H54 (cell line): Measurements from ENCODE around the gene CACNG1.

Source experiments
- DNase-seq: peaks from one replicate; pipeline ENCODE4 v3.0.0; 2011; ENCODE audit warnings: low spot score, mixed read lengths; ENCODE audit not compliant: insufficient read length
- FAIRE-seq: peaks from 3 replicates; lab custom pipeline; 2011; peaks lifted over from hg19 to GRCh38; lab: Jason Lieb, UNC
- POLR2A ChIP-seq: IDR thresholded peaks from 2 replicates; pipeline ENCODE4 v1.6.1; 2011; ENCODE audit warnings: low read depth, mild to moderate bottlenecking, low read length

Gene CACNG1, protein sequence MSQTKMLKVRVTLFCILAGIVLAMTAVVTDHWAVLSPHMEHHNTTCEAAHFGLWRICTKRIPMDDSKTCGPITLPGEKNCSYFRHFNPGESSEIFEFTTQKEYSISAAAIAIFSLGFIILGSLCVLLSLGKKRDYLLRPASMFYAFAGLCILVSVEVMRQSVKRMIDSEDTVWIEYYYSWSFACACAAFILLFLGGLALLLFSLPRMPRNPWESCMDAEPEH

GRCh38 chr17:67044016-67044772, at the start of gene CACNG1:
CACNG1 (plus strand) TSS chr17:67044554; CDS start chr17:67044661, 107 bp downstream.
- FAIRE-seq (no peak), DNase-seq (no peak)
- no peak for TF ChIP-seq POLR2A

- TF ChIP-seq POLR2A: no peak
- DNase-seq (no peak), FAIRE-seq (no peak)
Measured at GRCh38 chr17:66994930-66995535, 49.3 kb upstream of the CACNG1 start.

- FAIRE-seq (no peak), DNase-seq (no peak)
- no peak for TF ChIP-seq POLR2A
Measured at GRCh38 chr17:66995944-66996343, 48.4 kb upstream of the CACNG1 start.

DNA sequence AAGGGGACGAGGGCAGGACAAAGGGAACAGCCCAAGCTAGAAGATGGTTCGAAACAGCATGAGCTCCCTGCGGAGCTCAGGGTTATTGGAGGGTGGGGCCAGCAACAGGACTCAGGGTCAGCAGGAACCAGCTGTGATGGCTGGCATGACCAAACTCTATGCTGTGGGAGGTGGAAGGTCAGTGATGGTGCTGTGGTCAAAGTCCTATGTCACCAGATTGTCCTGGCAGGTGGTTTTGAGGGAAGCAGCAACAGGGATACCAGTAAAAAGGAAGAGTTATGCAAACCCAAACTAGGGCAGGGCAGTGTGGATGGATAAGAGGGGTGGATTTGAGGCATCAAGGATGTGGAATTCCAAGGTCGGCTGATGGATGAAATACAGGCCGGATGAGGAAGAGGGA, 47.4 kb upstream of the CACNG1 start:
- FAIRE-seq: no peak
- DNase-seq: no peak
- no peak for TF ChIP-seq POLR2A

- TF ChIP-seq POLR2A: no peak
- FAIRE-seq (no peak), DNase-seq (no peak)
Measured at GRCh38 chr17:67003231-67003630, 41.1 kb upstream of the CACNG1 start.

GRCh38 chr17:67004181-67004580, 40.2 kb upstream of the CACNG1 start:
- no peak for DNase-seq
- FAIRE-seq: no peak
- TF ChIP-seq POLR2A: no peak

DNA sequence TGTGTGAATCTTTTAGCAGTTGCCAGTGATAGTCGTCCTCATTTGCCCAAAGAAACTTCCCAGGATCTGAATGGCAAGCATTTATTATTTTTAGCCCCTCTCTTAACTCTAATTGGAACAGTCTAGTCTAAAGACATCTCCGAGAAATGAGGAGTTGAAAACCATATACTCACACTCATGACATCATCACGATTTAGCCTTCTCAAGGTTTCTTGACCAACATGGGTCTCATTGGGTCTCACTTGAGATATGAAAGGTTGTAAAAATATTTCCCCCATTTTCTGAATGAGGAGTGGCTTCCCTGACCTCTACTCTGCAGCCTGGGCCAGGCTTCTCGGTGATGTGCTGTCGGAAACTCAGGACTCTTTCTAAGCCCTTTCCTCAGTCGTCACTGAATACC, 37.1 kb upstream of the CACNG1 start:
- FAIRE-seq (no peak), DNase-seq (no peak)
- no peak for TF ChIP-seq POLR2A

DNA sequence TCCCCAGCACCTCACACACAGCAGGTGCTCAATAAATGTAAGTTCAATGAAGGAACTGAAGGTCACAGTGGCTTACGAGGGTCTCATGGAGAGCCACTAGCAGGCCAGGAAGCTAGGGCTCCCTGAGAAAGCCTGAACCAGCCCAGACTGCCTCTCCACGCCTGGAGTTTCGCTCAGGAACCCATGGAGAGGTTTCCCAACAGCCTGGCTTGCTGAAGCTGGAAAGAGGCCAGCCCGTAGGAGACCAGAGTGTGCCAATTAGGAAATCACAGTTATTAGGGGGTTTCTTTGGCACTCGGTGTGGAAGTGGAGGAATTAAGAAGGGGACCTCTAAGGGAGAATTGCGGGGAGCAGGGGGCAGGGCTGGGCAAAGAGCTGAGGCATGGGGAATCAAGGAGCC, 36.3 kb upstream of the CACNG1 start:
- TF ChIP-seq POLR2A: no peak
- no peak for FAIRE-seq
- DNase-seq: no peak

DNA sequence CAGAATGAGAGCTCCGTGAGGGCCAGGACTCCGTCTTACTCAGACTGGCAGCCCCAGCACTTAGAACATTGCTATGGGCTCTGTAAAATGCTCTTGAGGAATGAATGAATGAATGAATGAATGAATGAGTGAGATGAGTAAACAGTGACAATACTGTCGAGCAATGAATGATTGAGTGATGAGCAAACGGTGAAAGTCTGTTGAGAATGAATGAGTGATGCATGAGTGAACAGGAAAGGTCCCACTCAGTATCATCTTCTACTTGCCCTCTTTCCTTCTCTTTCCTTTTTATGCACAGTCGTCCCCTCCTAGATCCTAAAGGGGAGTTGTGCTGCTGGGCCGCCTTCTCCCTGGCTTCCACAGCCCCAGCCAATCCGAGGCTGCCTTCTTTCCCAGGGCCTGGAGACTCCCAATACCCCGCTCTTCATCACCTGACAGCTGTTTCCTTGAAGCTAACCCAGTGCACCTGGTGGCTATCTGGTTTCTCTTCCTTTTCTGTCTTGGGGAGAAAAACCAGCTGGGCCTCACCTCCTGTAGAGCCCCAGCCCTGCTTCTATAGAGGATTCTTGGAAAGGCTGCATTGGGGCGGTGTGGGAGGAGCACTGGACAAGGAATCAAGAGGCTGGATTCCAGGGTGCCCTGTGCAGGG, 32.7 kb upstream of the CACNG1 start:
- FAIRE-seq (no peak), DNase-seq (no peak)
- no peak for TF ChIP-seq POLR2A

DNA sequence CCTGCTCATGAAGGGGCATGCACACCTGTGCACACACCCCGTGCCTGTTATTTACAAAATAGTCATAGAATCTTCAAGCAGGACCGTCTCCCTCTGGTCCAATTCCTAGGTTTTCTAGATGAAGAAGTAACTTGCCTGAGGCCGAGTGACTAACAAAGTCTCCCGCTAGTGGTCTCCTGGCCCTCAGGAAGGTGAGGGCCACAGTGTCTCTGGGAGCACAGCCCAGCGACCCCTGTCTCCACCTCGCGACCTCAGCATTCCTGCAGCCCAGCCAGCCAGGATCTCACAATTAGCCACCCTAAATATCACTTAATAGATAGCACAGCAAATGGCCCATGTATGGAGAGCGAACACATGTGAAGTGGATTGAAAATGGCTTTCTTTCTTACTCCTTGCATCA, 30.5 kb upstream of the CACNG1 start:
- TF ChIP-seq POLR2A: no peak
- FAIRE-seq: no peak

GRCh38 chr17:67015001-67015400, 29.4 kb upstream of the CACNG1 start:
- FAIRE-seq (no peak), DNase-seq (no peak)
- no peak for TF ChIP-seq POLR2A

More for the DNA sequence above, 30.5 kb upstream of the CACNG1 start:
- DNase-seq: no peak

GRCh38 chr17:67016039-67016762, 28.2 kb upstream of the CACNG1 start:
- no peak for FAIRE-seq
- DNase-seq: no peak
- no peak for TF ChIP-seq POLR2A

DNA sequence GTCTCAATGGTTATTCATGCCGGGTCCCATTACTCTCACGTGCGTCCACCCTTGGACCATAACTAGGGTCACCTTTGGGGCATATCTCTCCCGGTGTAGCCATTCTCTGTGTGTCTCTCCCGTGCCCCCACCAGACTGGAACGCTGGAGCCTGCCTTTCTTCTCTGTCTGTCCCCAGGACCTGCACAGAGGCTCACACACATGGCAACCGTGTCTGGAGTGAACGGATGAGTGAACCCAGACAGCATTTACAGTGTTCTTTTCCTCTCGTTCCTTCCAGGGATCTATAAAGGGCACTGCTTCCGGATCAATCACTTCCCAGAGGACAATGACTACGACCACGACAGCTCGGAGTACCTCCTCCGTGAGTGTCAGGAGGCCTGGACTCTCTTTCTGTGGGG, 26.4 kb upstream of the CACNG1 start:
- FAIRE-seq: no peak

More for the DNA sequence above, 26.4 kb upstream of the CACNG1 start:
- DNase-seq: no peak
- no peak for TF ChIP-seq POLR2A
